HEK293 (cell line): ENCODE results near the gene TRPM7.

Source experiments
- BCL6B ChIP-seq: fragments of 450-650 bp; formaldehyde crosslinking; IDR thresholded peaks from 2 replicates; pipeline ENCODE4 v1.5.1; 2017; ENCODE audit warnings: missing biosample characterization, missing genetic modification characterization
- FEZF1 ChIP-seq: fragments of 450-650 bp; formaldehyde crosslinking; IDR thresholded peaks from 2 replicates; pipeline ENCODE4 v1.5.1; 2016; ENCODE audit warnings: missing biosample characterization, missing genetic modification characterization
- GLIS1 ChIP-seq: fragments of 450-650 bp; formaldehyde crosslinking; IDR thresholded peaks from 2 replicates; pipeline ENCODE4 v1.5.1; 2016; ENCODE audit warnings: missing biosample characterization, missing genetic modification characterization
- GLIS2 ChIP-seq: fragments of 450-650 bp; formaldehyde crosslinking; IDR thresholded peaks from 2 replicates; pipeline ENCODE4 v1.5.1; 2016; ENCODE audit warnings: missing biosample characterization, missing genetic modification characterization
- HOXC10 ChIP-seq: sonication (generic); formaldehyde crosslinking; IDR thresholded peaks from 2 replicates; pipeline ENCODE4 v1.8.1; 2023; ENCODE audit warnings: mild to moderate bottlenecking, missing genetic modification reagents
- KLF10 ChIP-seq: fragments of 450-650 bp; IDR thresholded peaks from 2 replicates; pipeline ENCODE4 v1.5.1; 2018; ENCODE audit warnings: missing biosample characterization, mild to moderate bottlenecking, missing genetic modification characterization
- SALL2 ChIP-seq: fragments of 450-650 bp; formaldehyde crosslinking; IDR thresholded peaks from 2 replicates; pipeline ENCODE4 v1.5.0; 2017; ENCODE audit warnings: missing biosample characterization, mild to moderate bottlenecking, missing genetic modification characterization, borderline replicate concordance
- TCF7L2 ChIP-seq: IDR thresholded peaks from 2 replicates; pipeline ENCODE4 v1.6.1; 2011; ENCODE audit warnings: low read depth, mild to moderate bottlenecking, inconsistent platforms, low read length, moderate library complexity, borderline replicate concordance
- ZBTB17 ChIP-seq: fragments of 450-650 bp; formaldehyde crosslinking; IDR thresholded peaks from 2 replicates; pipeline ENCODE4 v1.5.1; 2016; ENCODE audit warnings: missing biosample characterization, missing genetic modification characterization
- ZBTB26 ChIP-seq: fragments of 450-650 bp; formaldehyde crosslinking; optimal IDR thresholded peaks from 2 replicates; pipeline ENCODE3; 2016; ENCODE audit warnings: missing biosample characterization, mild to moderate bottlenecking, missing genetic modification characterization
- ZBTB8A ChIP-seq: fragments of 450-650 bp; formaldehyde crosslinking; IDR thresholded peaks from 2 replicates; pipeline ENCODE4 v1.5.1; 2016; ENCODE audit warnings: missing biosample characterization, missing genetic modification characterization
- ZFP3 ChIP-seq: fragments of 450-650 bp; formaldehyde crosslinking; IDR thresholded peaks from 2 replicates; pipeline ENCODE4 v1.5.1; 2016; ENCODE audit warnings: low read depth, missing biosample characterization, missing genetic modification characterization
- ZNF146 ChIP-seq: fragments of 450-650 bp; formaldehyde crosslinking; IDR thresholded peaks from 2 replicates; pipeline ENCODE4 v1.5.1; 2016; ENCODE audit warnings: missing biosample characterization, missing genetic modification characterization
- ZNF157 ChIP-seq: fragments of 450-650 bp; formaldehyde crosslinking; IDR thresholded peaks from 2 replicates; pipeline ENCODE4 v1.5.1; 2016; ENCODE audit warnings: missing biosample characterization, missing genetic modification characterization
- ZNF174 ChIP-seq: fragments of 450-650 bp; formaldehyde crosslinking; IDR thresholded peaks from 2 replicates; pipeline ENCODE4 v1.5.0; 2017; ENCODE audit warnings: missing biosample characterization, mild to moderate bottlenecking, missing genetic modification characterization
- ZNF2 ChIP-seq: fragments of 450-650 bp; formaldehyde crosslinking; IDR thresholded peaks from 2 replicates; pipeline ENCODE4 v1.5.1; 2016; ENCODE audit warnings: missing biosample characterization, missing genetic modification characterization
- ZNF223 ChIP-seq: fragments of 450-650 bp; formaldehyde crosslinking; IDR thresholded peaks from 2 replicates; pipeline ENCODE4 v1.5.1; 2016; ENCODE audit warnings: missing biosample characterization, missing genetic modification characterization
- ZNF24 ChIP-seq: fragments of 450-650 bp; formaldehyde crosslinking; IDR thresholded peaks from 2 replicates; pipeline ENCODE4 v1.5.1; 2016; ENCODE audit warnings: missing biosample characterization, missing genetic modification characterization
- ZNF394 ChIP-seq: fragments of 450-650 bp; formaldehyde crosslinking; IDR thresholded peaks from 2 replicates; pipeline ENCODE4 v1.5.1; 2016; ENCODE audit warnings: missing biosample characterization, missing genetic modification characterization, mild to moderate bottlenecking, moderate library complexity, borderline replicate concordance
- ZNF544 ChIP-seq: fragments of 450-650 bp; formaldehyde crosslinking; IDR thresholded peaks from 2 replicates; pipeline ENCODE4 v1.5.0; 2017; ENCODE audit warnings: missing biosample characterization, missing genetic modification characterization
- ZNF600 ChIP-seq: fragments of 450-650 bp; formaldehyde crosslinking; IDR thresholded peaks from 2 replicates; pipeline ENCODE4 v1.5.1; 2016; ENCODE audit warnings: missing biosample characterization, missing genetic modification characterization
- ZNF645 ChIP-seq: fragments of 450-650 bp; formaldehyde crosslinking; IDR thresholded peaks from 2 replicates; pipeline ENCODE4; 2016; ENCODE audit warnings: missing biosample characterization, missing genetic modification characterization
- ZNF654 ChIP-seq: fragments of 450-650 bp; formaldehyde crosslinking; IDR thresholded peaks from 2 replicates; pipeline ENCODE4 v1.5.1; 2016; ENCODE audit warnings: low read depth, missing biosample characterization, missing genetic modification characterization
- ZNF658 ChIP-seq: fragments of 450-650 bp; formaldehyde crosslinking; IDR thresholded peaks from 2 replicates; pipeline ENCODE4; 2016; ENCODE audit warnings: missing biosample characterization, missing genetic modification characterization
- ZNF701 ChIP-seq: fragments of 450-650 bp; formaldehyde crosslinking; IDR thresholded peaks from 2 replicates; pipeline ENCODE4 v1.5.1; 2016; ENCODE audit warnings: missing biosample characterization, missing genetic modification characterization
- ZNF768 ChIP-seq: fragments of 450-650 bp; formaldehyde crosslinking; IDR thresholded peaks from 2 replicates; pipeline ENCODE4 v1.5.1; 2018; ENCODE audit warnings: missing biosample characterization, mild to moderate bottlenecking, missing genetic modification characterization
- ZNF843 ChIP-seq: fragments of 450-650 bp; formaldehyde crosslinking; IDR thresholded peaks from 2 replicates; pipeline ENCODE4 v1.5.1; 2016; ENCODE audit warnings: missing biosample characterization, missing genetic modification characterization
- ZSCAN16 ChIP-seq: fragments of 450-650 bp; formaldehyde crosslinking; IDR thresholded peaks from 2 replicates; pipeline ENCODE4 v1.5.1; 2016; ENCODE audit warnings: missing biosample characterization, missing genetic modification characterization
- TF ChIP-seq, protein P1 (sequence below): fragments of 450-650 bp; IDR thresholded peaks from 2 replicates; pipeline ENCODE4 v1.5.1; 2018; ENCODE audit warnings: missing biosample characterization, missing genetic modification characterization
- TF ChIP-seq, protein P2 (sequence below): fragments of 450-650 bp; formaldehyde crosslinking; IDR thresholded peaks from 2 replicates; pipeline ENCODE4 v1.5.1; 2016; ENCODE audit warnings: missing biosample characterization, missing genetic modification characterization
- TF ChIP-seq, protein P3 (sequence below): fragments of 450-650 bp; formaldehyde crosslinking; conservative IDR thresholded peaks from 2 replicates; pipeline ENCODE4 v1.5.1; 2016; ENCODE audit warnings: low read depth, missing biosample characterization, missing genetic modification characterization

Gene TRPM7

GRCh38 chr15:50686469-50687301 lies at the start of gene TRPM7 (continued):
- TF ChIP-seq, protein P1, sequence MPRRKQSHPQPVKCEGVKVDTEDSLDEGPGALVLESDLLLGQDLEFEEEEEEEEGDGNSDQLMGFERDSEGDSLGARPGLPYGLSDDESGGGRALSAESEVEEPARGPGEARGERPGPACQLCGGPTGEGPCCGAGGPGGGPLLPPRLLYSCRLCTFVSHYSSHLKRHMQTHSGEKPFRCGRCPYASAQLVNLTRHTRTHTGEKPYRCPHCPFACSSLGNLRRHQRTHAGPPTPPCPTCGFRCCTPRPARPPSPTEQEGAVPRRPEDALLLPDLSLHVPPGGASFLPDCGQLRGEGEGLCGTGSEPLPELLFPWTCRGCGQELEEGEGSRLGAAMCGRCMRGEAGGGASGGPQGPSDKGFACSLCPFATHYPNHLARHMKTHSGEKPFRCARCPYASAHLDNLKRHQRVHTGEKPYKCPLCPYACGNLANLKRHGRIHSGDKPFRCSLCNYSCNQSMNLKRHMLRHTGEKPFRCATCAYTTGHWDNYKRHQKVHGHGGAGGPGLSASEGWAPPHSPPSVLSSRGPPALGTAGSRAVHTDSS (tag by site-specific recombination): no peak
- TF ChIP-seq ZBTB17 (peak; percentile 94), ZNF223 (tag by site-specific recombination) (no peak), ZBTB8A (no peak), BCL6B (tag by site-specific recombination) (no peak), ZNF843 (tag by site-specific recombination) (no peak), ZNF146 (tag by site-specific recombination) (no peak), FEZF1 (no peak), ZNF645 (tag by site-specific recombination) (no peak), ZNF24 (tag by site-specific recombination) (no peak), GLIS1 (peak; percentile 26; the same call in 1 of the 2 replicates), KLF10 (tag by site-specific recombination) (peak; percentile 13; the same call in 1 of the 2 replicates), ZNF394 (tag by site-specific recombination) (no peak), ZNF544 (tag by site-specific recombination) (no peak), TCF7L2 (no peak), ZNF701 (tag by site-specific recombination) (no peak), ZNF600 (peak; percentile 89), ZNF157 (tag by site-specific recombination) (no peak), ZNF654 (tag by site-specific recombination) (no peak), SALL2 (no peak), ZNF2 (tag by site-specific recombination) (peak; percentile 30; the same call in 1 of the 2 replicates), ZSCAN16 (tag by site-specific recombination) (no peak), ZFP3 (tag by site-specific recombination) (no peak), HOXC10 (CRISPR knock-in tag) (0 out of 2 replicates have a peak, but pooled peaks have one; percentile 51), ZNF174 (no peak), ZNF768 (tag by site-specific recombination) (no peak), ZBTB26 (peak; percentile 77), GLIS2 (tag by site-specific recombination) (peak; percentile 7; the same call in 1 of the 2 replicates), ZNF658 (tag by site-specific recombination) (no peak)
- TF ChIP-seq, protein P2, sequence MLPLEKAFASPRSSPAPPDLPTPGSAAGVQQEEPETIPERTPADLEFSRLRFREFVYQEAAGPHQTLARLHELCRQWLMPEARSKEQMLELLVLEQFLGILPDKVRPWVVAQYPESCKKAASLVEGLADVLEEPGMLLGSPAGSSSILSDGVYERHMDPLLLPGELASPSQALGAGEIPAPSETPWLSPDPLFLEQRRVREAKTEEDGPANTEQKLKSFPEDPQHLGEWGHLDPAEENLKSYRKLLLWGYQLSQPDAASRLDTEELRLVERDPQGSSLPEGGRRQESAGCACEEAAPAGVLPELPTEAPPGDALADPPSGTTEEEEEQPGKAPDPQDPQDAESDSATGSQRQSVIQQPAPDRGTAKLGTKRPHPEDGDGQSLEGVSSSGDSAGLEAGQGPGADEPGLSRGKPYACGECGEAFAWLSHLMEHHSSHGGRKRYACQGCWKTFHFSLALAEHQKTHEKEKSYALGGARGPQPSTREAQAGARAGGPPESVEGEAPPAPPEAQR (tag by site-specific recombination): no peak
- TF ChIP-seq, protein P3, sequence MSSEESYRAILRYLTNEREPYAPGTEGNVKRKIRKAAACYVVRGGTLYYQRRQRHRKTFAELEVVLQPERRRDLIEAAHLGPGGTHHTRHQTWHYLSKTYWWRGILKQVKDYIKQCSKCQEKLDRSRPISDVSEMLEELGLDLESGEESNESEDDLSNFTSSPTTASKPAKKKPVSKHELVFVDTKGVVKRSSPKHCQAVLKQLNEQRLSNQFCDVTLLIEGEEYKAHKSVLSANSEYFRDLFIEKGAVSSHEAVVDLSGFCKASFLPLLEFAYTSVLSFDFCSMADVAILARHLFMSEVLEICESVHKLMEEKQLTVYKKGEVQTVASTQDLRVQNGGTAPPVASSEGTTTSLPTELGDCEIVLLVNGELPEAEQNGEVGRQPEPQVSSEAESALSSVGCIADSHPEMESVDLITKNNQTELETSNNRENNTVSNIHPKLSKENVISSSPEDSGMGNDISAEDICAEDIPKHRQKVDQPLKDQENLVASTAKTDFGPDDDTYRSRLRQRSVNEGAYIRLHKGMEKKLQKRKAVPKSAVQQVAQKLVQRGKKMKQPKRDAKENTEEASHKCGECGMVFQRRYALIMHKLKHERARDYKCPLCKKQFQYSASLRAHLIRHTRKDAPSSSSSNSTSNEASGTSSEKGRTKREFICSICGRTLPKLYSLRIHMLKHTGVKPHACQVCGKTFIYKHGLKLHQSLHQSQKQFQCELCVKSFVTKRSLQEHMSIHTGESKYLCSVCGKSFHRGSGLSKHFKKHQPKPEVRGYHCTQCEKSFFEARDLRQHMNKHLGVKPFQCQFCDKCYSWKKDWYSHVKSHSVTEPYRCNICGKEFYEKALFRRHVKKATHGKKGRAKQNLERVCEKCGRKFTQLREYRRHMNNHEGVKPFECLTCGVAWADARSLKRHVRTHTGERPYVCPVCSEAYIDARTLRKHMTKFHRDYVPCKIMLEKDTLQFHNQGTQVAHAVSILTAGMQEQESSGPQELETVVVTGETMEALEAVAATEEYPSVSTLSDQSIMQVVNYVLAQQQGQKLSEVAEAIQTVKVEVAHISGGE (tag by site-specific recombination): 0 out of 2 replicates have a peak, but pooled peaks have one; percentile 28
